ENCODE measurements around the gene FOXO6.
"Not testable (repeated sequence)": the region's sequence is repeated elsewhere in the genome, so short reads cannot be mapped to it uniquely, and the experiment has no call there.

FOXO6 gene

GRCh38 chr1:41329662-41330587, 31.3 kb upstream of the FOXO6 start:
- no peak for DNase-seq

DNA sequence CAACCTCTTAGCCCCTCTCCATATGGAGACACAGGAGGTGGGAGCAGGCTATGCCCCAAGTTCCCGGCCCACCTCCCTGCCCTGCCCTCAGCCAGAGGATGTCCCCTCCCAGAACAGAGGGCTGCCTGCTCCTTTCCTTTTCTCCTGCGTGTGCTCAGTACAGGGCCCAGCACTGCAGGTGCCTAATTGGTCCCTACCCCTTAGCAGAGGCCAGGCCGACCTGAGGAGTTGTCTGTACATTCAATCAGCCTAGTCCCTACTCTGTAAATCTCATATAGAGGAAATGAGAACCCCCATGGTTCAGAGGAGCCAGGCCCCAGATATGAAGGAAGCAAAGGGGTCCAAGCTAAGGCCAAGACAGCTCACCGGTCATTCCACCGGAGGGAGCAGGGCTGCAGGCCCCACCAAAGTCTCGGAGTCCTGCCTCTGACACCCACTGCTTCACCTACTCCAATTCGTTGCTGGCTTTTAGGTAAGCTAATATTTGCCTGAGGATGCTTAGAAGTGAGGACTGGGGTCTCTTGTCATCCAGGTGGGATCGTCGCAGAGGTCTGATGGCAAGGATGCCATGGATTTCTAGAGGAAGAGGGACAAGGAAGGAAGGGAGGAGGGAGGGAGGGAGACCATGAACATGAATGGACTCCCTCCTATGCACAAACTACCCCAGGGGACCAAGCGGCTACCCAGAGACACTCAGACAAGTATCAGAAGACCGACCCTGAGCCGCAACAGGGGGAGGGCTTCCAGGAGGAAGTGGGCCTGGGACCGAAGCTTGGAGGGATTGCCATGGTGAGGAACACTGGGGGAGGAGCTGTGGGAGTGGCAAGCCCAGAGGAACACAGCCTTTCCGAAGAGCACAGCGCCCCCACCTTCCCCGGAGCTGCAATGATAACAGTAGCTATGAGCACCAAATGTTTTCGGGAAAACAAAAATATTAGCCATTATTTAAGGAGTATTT, 30.4 kb upstream of the FOXO6 start:
- no peak for DNase-seq

DNA sequence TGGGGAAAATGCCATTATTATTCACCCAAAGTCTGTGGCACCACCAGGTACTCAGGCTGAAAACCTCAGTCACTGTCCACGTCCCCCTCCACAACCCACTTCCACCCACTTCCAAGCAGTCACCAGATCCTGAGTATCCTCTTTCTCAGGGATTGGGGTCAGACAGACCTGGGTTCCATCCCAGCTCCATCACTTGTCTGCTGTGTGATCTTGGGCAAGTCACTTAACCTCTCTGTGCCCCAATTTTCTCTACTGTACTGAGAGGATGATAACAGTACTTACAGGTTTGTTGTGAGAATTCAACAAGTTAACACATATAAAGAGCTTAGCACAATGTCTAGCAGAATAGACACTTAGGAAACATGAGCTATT, 29.7 kb upstream of the FOXO6 start:
- DNase-seq = no peak

GRCh38 chr1:41332161-41332560, 29.1 kb upstream of the FOXO6 start:
- DNase-seq = not testable (repeated sequence)

DNA sequence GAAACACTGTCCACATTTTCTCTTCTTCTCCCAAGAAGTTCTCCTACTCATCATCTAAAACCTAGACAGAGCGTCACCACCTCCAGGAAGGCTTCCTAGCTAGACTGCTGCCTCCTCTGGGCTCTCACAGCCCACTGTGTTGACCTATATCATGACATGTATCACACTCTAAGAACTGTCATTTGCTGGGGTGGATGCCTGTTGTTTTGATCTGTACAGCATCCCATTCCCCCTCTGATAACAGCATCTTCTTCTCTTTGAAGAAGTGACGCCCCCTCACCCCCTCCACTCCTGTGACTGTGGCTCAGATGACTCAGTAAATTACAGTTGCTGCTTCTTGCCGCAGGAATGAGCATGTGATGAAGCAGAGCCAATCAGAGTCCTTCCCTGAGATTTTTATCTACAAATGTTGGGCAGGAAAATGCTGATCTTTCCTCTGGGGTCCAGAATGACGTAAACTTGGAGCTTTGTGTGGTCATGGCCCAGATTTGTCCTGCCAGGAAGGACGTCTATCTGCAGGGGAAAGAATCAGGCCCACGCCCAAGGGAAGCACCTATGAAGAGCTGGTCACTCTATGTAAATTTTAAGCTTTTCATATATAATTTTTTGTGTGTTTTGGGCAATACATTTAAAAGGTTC, 28.0 kb upstream of the FOXO6 start:
- no peak for DNase-seq

GRCh38 chr1:41338820-41339219, 22.4 kb upstream of the FOXO6 start:
- no peak for DNase-seq

DNA sequence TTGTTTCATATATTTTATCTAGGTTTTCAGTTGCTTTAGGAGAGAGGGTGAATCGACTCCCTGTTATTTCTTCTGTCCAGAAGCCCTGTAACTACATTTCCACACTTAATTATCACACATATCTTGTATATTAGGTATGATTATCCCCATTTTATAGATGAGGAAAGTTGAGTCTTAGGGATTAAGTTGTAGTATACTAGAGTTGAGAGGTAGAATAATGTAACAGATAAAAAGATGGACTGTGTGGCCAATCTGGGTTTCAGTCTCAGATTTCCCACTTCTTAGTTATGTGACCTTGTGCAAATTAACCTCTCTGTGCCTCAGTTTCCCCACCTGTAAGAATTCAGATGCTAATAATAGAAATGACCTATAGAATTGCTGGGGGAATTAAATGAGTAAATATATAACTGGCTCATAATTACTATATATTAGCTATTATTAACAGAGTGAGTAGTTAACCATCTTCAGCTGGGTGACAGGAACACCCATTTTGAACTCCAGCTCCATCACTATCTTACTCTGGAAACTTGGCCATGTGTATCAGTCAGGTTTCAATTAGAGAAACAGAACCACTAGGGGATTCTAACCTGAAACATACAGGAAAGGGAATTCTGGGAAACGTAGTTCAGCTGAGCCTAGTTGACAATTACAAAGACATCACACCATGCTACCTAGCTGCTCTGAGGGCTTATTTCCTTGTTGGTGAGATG, 20.4 kb upstream of the FOXO6 start:
- DNase-seq = peak; percentile 82

- peak; percentile 76 for DNase-seq
These were observed 19.9 kb upstream of the FOXO6 start for GRCh38 chr1:41341365-41341683.

DNA sequence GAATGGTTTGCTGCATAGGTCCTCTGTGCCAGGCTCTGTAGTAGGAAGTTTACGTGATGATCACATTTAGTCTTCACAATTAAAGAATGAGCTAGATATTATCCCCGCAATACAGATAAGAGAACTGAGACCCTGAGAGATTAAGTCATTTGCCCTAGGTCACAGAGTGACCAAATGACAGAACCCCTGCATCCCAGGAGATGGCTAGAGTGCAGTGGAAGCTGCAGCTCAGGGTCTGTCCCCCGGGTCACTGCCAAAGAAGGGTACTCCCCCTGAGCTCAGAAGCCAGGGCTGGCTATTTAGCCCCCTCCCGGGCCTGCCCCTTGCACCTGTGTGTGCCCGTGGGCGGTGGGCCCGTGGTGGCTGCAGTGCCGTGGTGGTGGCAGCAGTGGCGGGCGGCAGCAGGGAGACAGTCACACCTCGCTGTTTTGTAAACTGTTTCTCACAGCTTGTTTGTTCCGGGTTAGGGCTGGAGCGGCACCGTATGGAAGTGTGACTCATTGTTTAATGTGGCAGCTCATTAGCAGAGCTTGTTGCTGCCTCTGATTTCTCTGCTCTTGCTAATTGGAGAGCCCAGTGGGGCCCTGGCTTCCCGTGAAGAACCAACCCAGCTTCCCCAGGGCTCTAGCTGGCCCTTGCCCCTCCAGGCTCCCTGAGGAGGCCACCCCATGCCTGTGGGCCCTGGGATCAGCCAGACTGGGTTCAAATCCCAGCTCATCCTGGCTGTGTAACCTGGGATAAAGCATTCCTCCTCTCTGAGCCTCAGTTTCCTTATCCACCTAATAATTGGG, 19.3 kb upstream of the FOXO6 start:
- DNase-seq = peak; percentile 92

DNA sequence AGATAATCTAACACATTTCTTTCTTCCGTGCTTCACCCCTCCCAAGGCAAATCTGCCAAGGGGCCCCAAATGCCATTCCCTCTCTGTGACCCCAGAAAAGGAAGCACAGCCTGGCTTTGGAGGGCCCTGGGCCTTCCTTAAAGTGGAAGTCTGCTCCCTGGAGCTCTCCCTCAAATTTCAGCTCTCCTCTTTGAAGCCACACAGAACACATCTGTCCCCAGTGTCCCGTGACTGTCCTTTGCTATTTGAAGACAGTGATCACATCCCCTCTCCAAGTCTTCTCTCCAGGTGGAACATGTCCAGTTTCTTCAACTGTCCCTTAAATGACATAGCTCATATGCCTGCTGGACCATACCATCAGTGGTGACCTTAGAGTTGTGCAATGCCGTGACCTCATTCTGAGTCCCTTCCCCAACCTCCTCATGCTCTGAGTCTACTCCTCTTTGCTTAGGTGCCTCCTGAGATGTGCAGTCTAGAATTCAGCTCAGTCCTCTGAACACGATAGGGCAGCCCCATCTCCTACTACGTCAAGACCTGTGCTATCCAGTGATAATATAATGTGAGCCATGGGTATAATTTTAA, 18.4 kb upstream of the FOXO6 start:
- no peak for DNase-seq

- DNase-seq = no peak
These were observed 17.2 kb upstream of the FOXO6 start for GRCh38 chr1:41343790-41344699.

- no peak for DNase-seq
These were observed 16.5 kb upstream of the FOXO6 start for GRCh38 chr1:41344708-41345159.

GRCh38 chr1:41345434-41346075, 15.7 kb upstream of the FOXO6 start:
- no peak for DNase-seq

GRCh38 chr1:41347276-41347675, 14.0 kb upstream of the FOXO6 start:
- no peak for DNase-seq

GRCh38 chr1:41348394-41348793, 12.8 kb upstream of the FOXO6 start:
- no peak for DNase-seq

- DNase-seq = no peak
These were observed 11.7 kb upstream of the FOXO6 start for GRCh38 chr1:41349361-41350054.

DNA sequence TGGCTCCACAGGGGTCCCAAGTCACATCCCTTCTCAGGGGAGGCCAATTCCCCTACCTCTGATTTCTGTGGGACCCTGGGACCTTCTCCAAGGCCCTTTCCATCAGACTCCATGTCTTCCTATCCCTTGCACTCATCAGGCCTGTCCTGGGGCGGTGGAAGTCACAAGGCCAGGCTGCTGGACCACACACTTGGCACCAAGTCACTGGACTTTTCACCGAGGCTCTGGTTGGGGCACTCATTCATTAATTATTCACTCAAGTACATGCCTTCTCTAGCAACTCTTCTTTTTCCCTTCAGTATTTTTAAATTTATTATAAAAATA, 11.2 kb upstream of the FOXO6 start:
- DNase-seq = no peak

GRCh38 chr1:41351262-41352151, 9.7 kb upstream of the FOXO6 start:
- no peak for DNase-seq

Measured in DMS53 (cell line).